Activated CD4-positive, alpha-beta T cell treated with anti-CD3 and anti-CD28 coated beads, Interleukin-2, amount 10 ng/mL, durations not matched to agents 7 days and 5 days (primary cell): Measurements from ENCODE around the gene SLC6A6. TPM values are rescaled to one million over a fixed set of nuclear protein-coding genes. Genes with fewer than 3 reads are reported as not detected.
A peak's percentile ranks its signal among the peaks of the same experiment; 100 is the strongest.

Experiments
- CTCF ChIA-PET: fragments of 350-600 bp; sonication (Branson Sonifier 250); formaldehyde crosslinking; loops from one replicate; lab custom pipeline; 2021; ENCODE audit warnings: antibody characterized with exemption; lab: Charles Lee
- POLR2A ChIA-PET: fragments of 350-600 bp; sonication (Branson Sonifier 250); formaldehyde crosslinking; loops from one replicate; lab custom pipeline; 2021; ENCODE audit warnings: antibody characterized with exemption; lab: Charles Lee
- DNase-seq: peaks from one replicate; pipeline ENCODE4 v3.0.0-alpha.2; 2020
- H3K27ac Mint-ChIP-seq: one replicate; pipeline ENCODE4 v1.8.0; 2021; ENCODE audit warnings: mild to moderate bottlenecking, moderate library complexity, mixed read lengths
- H3K27me3 Mint-ChIP-seq: one replicate; pipeline ENCODE4 v1.8.0; 2021; ENCODE audit warnings: mixed read lengths
- H3K36me3 Mint-ChIP-seq: one replicate; pipeline ENCODE4 v1.8.0; 2021; ENCODE audit warnings: low read depth, mixed read lengths
- H3K4me1 Mint-ChIP-seq: one replicate; pipeline ENCODE4 v1.8.0; 2021; ENCODE audit warnings: mixed read lengths
- H3K4me3 Mint-ChIP-seq: one replicate; pipeline ENCODE4 v1.8.0; 2021; ENCODE audit warnings: mild to moderate bottlenecking, moderate library complexity, mixed read lengths
- H3K9me3 Mint-ChIP-seq: one replicate; pipeline ENCODE4 v1.8.0; 2021; ENCODE audit warnings: mixed read lengths
- total RNA-seq, 2 experiments: library from RNA; stranded (reverse); gene quantifications; one replicate each; pipeline ENCODE4 v1.2.3, GENCODE V29; 2021

The SLC6A6 gene
- total RNA-seq, 2 experiments from 2014 or later: 42.0 to 43.1 TPM

GRCh38 chr3:14465425-14465824 lies 63.0 kb downstream of the SLC6A6 start:
- DNase-seq: no peak
- Mint-ChIP-seq H3K9me3 (no peaks in the 10 kb centered on the region), H3K27ac (no peak overlapping the region), H3K4me1 (peaks cover 5% of the 10 kb centered on the region), H3K27me3 (no peaks in the 10 kb centered on the region), H3K4me3 (no peak overlapping the region), H3K36me3 (peaks cover 16% of the 10 kb centered on the region)
- ChIA-PET POLR2A (no interaction called here), CTCF (no interaction called here)

- H3K36me3 Mint-ChIP-seq: peaks cover 14% of the 10 kb centered on the region
- H3K4me3 Mint-ChIP-seq: no peak overlapping the region
- H3K27ac Mint-ChIP-seq: no peak overlapping the region
- H3K9me3 Mint-ChIP-seq: no peaks in the 10 kb centered on the region
- DNase-seq: no peak
- CTCF ChIA-PET: interaction anchor here (1.3 to 2.0 kb wide), 4 partner anchors 25 to 205 kb away, joined by 3 to 5 read pairs (median 4); no protein-coding TSS in a partner anchor
- H3K4me1 Mint-ChIP-seq: no peaks in the 10 kb centered on the region
- POLR2A ChIA-PET: no interaction called here
- no peaks in the 10 kb centered on the region for H3K27me3 Mint-ChIP-seq
Observed at GRCh38 chr3:14466179-14466903, 63.9 kb downstream of the SLC6A6 start.

GRCh38 chr3:14467814-14468620 lies 65.6 kb downstream of the SLC6A6 start:
- Mint-ChIP-seq H3K27me3 (no peaks in the 10 kb centered on the region), H3K36me3 (peaks cover 14% of the 10 kb centered on the region), H3K4me1 (no peaks in the 10 kb centered on the region), H3K4me3 (no peak overlapping the region), H3K9me3 (no peaks in the 10 kb centered on the region), H3K27ac (no peak overlapping the region)
- DNase-seq: peak; percentile 41
- ChIA-PET CTCF (interaction anchor here (0.6 to 2.0 kb wide), 16 partner anchors 11 to 1579 kb away, joined by 3 to 5 read pairs (median 3); no protein-coding TSS in a partner anchor), POLR2A (no interaction called here)

GRCh38 chr3:14468621-14468981 lies 66.2 kb downstream of the SLC6A6 start:
- Mint-ChIP-seq H3K4me1 (no peaks in the 10 kb centered on the region), H3K36me3 (peaks cover 10% of the 10 kb centered on the region), H3K27me3 (no peaks in the 10 kb centered on the region), H3K4me3 (no peak overlapping the region), H3K27ac (no peak overlapping the region), H3K9me3 (no peaks in the 10 kb centered on the region)
- CTCF ChIA-PET: interaction anchor here (0.6 to 1.2 kb wide), 9 partner anchors 12 to 1579 kb away, joined by 3 to 4 read pairs (median 3); no protein-coding TSS in a partner anchor
- POLR2A ChIA-PET: no interaction called here
- no peak for DNase-seq

GRCh38 chr3:14470461-14470860 lies 68.1 kb downstream of the SLC6A6 start:
- Mint-ChIP-seq H3K27me3 (no peaks in the 10 kb centered on the region), H3K4me3 (no peak overlapping the region), H3K4me1 (no peaks in the 10 kb centered on the region), H3K9me3 (no peaks in the 10 kb centered on the region), H3K27ac (no peak overlapping the region), H3K36me3 (peaks cover 7% of the 10 kb centered on the region)
- no peak for DNase-seq
- CTCF ChIA-PET: no interaction called here
- POLR2A ChIA-PET: no interaction called here

- H3K27me3 Mint-ChIP-seq: no peaks in the 10 kb centered on the region
- H3K4me3 Mint-ChIP-seq: no peak overlapping the region
- H3K4me1 Mint-ChIP-seq: no peaks in the 10 kb centered on the region
- ChIA-PET POLR2A (no interaction called here), CTCF (no interaction called here)
- peaks cover 7% of the 10 kb centered on the region for H3K36me3 Mint-ChIP-seq
- H3K27ac Mint-ChIP-seq: no peak overlapping the region
- DNase-seq: no peak
- no peaks in the 10 kb centered on the region for H3K9me3 Mint-ChIP-seq
Observed at GRCh38 chr3:14471016-14471415, 68.6 kb downstream of the SLC6A6 start.

- CTCF ChIA-PET: no interaction called here
- Mint-ChIP-seq H3K4me1 (no peaks in the 10 kb centered on the region), H3K27me3 (no peaks in the 10 kb centered on the region), H3K27ac (no peak overlapping the region), H3K9me3 (no peaks in the 10 kb centered on the region), H3K36me3 (peaks cover 7% of the 10 kb centered on the region), H3K4me3 (no peak overlapping the region)
- POLR2A ChIA-PET: no interaction called here
- no peak for DNase-seq
Observed at GRCh38 chr3:14471690-14472089, 69.3 kb downstream of the SLC6A6 start.

GRCh38 chr3:14472471-14473351 lies 70.3 kb downstream of the SLC6A6 start:
- Mint-ChIP-seq H3K9me3 (no peaks in the 10 kb centered on the region), H3K4me3 (no peak overlapping the region), H3K36me3 (peaks cover 8% of the 10 kb centered on the region), H3K27me3 (no peaks in the 10 kb centered on the region), H3K27ac (no peak overlapping the region), H3K4me1 (no peaks in the 10 kb centered on the region)
- ChIA-PET POLR2A (no interaction called here), CTCF (interaction anchor here (1.3 kb wide), 1 partner anchor 182 kb away, joined by 3 read pairs; no protein-coding TSS in a partner anchor)
- DNase-seq: no peak

- no peaks in the 10 kb centered on the region for H3K4me1 Mint-ChIP-seq
- H3K4me3 Mint-ChIP-seq: no peak overlapping the region
- no peak overlapping the region for H3K27ac Mint-ChIP-seq
- H3K9me3 Mint-ChIP-seq: no peaks in the 10 kb centered on the region
- ChIA-PET CTCF (interaction anchor here (1.3 kb wide), 1 partner anchor 182 kb away, joined by 3 read pairs; no protein-coding TSS in a partner anchor), POLR2A (no interaction called here)
- DNase-seq: no peak
- H3K27me3 Mint-ChIP-seq: no peaks in the 10 kb centered on the region
- H3K36me3 Mint-ChIP-seq: peaks cover 11% of the 10 kb centered on the region
Observed at GRCh38 chr3:14473411-14473891, 71.0 kb downstream of the SLC6A6 start.

- peak overlapping the region; percentile 62 for H3K27ac Mint-ChIP-seq
- DNase-seq: no peak
- H3K9me3 Mint-ChIP-seq: no peaks in the 10 kb centered on the region
- H3K27me3 Mint-ChIP-seq: no peaks in the 10 kb centered on the region
- H3K4me3 Mint-ChIP-seq: no peak overlapping the region
- ChIA-PET CTCF (interaction anchor here (1.3 kb wide), 1 partner anchor 184 kb away, joined by 3 read pairs; no protein-coding TSS in a partner anchor), POLR2A (no interaction called here)
- H3K36me3 Mint-ChIP-seq: peaks cover 13% of the 10 kb centered on the region
- H3K4me1 Mint-ChIP-seq: no peaks in the 10 kb centered on the region
Observed at GRCh38 chr3:14474363-14475081, 72.1 kb downstream of the SLC6A6 start.

GRCh38 chr3:14475621-14476020 lies 73.2 kb downstream of the SLC6A6 start:
- Mint-ChIP-seq H3K9me3 (no peaks in the 10 kb centered on the region), H3K4me1 (no peaks in the 10 kb centered on the region), H3K36me3 (peaks cover 17% of the 10 kb centered on the region), H3K4me3 (no peak overlapping the region), H3K27me3 (no peaks in the 10 kb centered on the region), H3K27ac (no peak overlapping the region)
- DNase-seq: no peak
- ChIA-PET POLR2A (no interaction called here), CTCF (no interaction called here)
